ENCODE measurements around the gene MET.

Gene MET

DNA sequence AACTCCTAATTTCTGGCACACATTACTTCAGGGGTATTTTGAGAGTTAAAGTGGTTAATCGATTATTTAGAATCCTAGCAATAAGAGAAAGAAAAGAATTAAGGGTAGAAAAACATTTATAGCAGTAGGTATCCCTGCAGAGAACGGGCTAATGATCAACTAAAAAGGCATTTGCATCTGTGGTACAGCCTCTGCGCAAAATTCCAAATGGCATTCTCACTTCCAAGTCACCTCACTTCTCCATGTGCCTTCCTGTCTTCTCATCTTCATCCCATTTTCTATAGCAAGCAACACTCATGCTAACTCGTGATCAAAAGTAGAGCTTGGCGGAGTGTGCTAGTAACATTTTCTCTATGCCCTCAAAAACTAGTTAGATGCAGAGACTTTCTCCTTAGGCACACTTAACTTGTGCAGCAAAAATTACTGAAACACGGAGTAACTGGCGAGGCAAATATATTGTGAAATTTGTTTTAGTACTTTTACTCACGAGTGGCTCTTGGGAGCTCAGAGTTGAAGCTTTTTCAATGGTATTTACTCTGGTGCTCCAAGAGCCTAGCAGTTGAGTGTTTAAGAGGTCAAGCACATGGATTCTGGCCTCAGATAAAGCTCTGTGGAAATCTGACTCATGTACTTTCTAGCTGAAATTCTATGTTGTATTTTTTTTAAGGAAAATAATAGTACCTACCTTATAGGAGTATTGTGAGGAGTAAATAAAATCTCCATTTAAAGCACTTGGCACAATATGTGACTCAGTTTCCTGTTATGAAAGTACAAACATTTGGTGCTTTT is 65.1 kb downstream of the MET start:
- no peak overlapping the region for H3K4me2 ChIP-seq (ENCODE audit: low read depth, low read length, poor library complexity, severe bottlenecking)
- no peaks in the 10 kb centered on the region for H3F3A ChIP-seq (ENCODE audit: insufficient read depth)
- no peaks in the 10 kb centered on the region for H3K27me3 ChIP-seq (ENCODE audit: low read length)
- H3K9ac ChIP-seq (ENCODE audit: low read length) = no peak overlapping the region
- H3K27ac ChIP-seq (ENCODE audit: low read depth, low read length) = no peak overlapping the region
- H3K79me2 ChIP-seq (ENCODE audit: insufficient read depth, low read length) = no peaks in the 10 kb centered on the region
- TF ChIP-seq, protein P1, sequence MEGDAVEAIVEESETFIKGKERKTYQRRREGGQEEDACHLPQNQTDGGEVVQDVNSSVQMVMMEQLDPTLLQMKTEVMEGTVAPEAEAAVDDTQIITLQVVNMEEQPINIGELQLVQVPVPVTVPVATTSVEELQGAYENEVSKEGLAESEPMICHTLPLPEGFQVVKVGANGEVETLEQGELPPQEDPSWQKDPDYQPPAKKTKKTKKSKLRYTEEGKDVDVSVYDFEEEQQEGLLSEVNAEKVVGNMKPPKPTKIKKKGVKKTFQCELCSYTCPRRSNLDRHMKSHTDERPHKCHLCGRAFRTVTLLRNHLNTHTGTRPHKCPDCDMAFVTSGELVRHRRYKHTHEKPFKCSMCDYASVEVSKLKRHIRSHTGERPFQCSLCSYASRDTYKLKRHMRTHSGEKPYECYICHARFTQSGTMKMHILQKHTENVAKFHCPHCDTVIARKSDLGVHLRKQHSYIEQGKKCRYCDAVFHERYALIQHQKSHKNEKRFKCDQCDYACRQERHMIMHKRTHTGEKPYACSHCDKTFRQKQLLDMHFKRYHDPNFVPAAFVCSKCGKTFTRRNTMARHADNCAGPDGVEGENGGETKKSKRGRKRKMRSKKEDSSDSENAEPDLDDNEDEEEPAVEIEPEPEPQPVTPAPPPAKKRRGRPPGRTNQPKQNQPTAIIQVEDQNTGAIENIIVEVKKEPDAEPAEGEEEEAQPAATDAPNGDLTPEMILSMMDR (IDR thresholded peaks at IDR 0.05; ENCODE audit: insufficient read depth, low read length, poor library complexity, severe bottlenecking) = no peak
- no peak for TF ChIP-seq EZH2phosphoT487 (conservative IDR thresholded peaks at IDR 0.05; ENCODE audit: low read length)
- no peaks in the 10 kb centered on the region for H3K36me3 ChIP-seq (ENCODE audit: low read length)
- H3K4me3 ChIP-seq (ENCODE audit: insufficient read depth, low read length, poor library complexity, severe bottlenecking) = no peak overlapping the region
- no peak overlapping the region for H2AFZ ChIP-seq (ENCODE audit: low read depth, low read length, severe bottlenecking)
- H4K20me1 ChIP-seq (ENCODE audit: low read depth, low read length) = no peaks in the 10 kb centered on the region
- H3K9me3 ChIP-seq (ENCODE audit: insufficient read depth, low read length) = no peaks in the 10 kb centered on the region
- no peaks in the 10 kb centered on the region for H3K9me2 ChIP-seq (replicated peaks; ENCODE audit: insufficient read depth, low read length)

DNA sequence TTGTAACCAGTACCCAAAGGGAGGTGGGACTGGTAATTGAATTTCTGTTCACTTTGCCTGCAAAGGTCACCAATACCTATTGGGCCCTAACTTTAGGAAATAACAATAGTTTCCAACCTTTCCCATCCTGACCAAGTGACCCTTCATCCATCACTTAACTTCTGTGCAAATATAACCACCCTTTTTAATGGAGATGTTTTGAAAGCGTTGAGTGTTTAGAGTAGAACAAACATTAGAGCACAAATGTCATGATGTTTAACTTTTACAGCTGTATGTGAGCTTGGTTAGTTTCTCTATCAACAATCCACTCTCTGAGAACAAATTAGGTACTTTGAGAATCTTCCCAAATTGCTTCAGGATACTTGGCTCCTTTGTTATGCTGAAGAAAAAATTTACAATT is 66.4 kb downstream of the MET start:
- Histone ChIP-seq H2AFZ (ENCODE audit: low read depth, low read length, severe bottlenecking) (no peak overlapping the region), H3F3A (ENCODE audit: insufficient read depth) (no peaks in the 10 kb centered on the region), H3K36me3 (ENCODE audit: low read length) (no peaks in the 10 kb centered on the region), H3K4me3 (ENCODE audit: insufficient read depth, low read length, poor library complexity, severe bottlenecking) (no peak overlapping the region), H3K9me2 (replicated peaks; ENCODE audit: insufficient read depth, low read length) (no peaks in the 10 kb centered on the region), H3K9ac (ENCODE audit: low read length) (no peak overlapping the region), H3K27me3 (ENCODE audit: low read length) (no peaks in the 10 kb centered on the region), H3K4me2 (ENCODE audit: low read depth, low read length, poor library complexity, severe bottlenecking) (no peak overlapping the region), H3K9me3 (ENCODE audit: insufficient read depth, low read length) (no peaks in the 10 kb centered on the region), H3K79me2 (ENCODE audit: insufficient read depth, low read length) (no peaks in the 10 kb centered on the region), H3K27ac (ENCODE audit: low read depth, low read length) (no peak overlapping the region), H4K20me1 (ENCODE audit: low read depth, low read length) (no peaks in the 10 kb centered on the region)
- TF ChIP-seq, protein P1 (IDR thresholded peaks at IDR 0.05; ENCODE audit: insufficient read depth, low read length, poor library complexity, severe bottlenecking) = no peak
- TF ChIP-seq EZH2phosphoT487 (conservative IDR thresholded peaks at IDR 0.05; ENCODE audit: low read length) = no peak

DNA sequence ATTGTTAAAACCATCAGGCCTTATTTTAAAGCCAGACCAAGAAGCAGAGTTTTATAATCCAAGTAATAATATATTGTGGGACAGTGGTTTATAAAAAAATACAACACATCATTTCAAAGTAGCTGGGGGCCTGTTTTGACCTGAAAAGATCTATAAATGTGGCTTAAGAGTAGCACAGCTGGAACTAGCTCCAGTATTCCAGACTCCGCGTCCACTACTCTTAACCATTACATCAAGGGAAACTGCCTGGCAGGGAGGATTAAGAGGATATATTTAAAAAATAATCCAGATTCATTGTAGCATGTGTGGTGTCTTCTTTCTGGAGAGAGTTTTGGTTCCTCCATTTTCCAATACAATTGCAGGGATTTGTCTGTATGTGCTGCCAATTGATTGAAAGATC is 67.3 kb downstream of the MET start:
- H3K27me3 ChIP-seq (ENCODE audit: low read length) = no peaks in the 10 kb centered on the region
- TF ChIP-seq, protein P1 (IDR thresholded peaks at IDR 0.05; ENCODE audit: insufficient read depth, low read length, poor library complexity, severe bottlenecking) = no peak
- TF ChIP-seq EZH2phosphoT487 (conservative IDR thresholded peaks at IDR 0.05; ENCODE audit: low read length) = no peak
- H3F3A ChIP-seq (ENCODE audit: insufficient read depth) = no peaks in the 10 kb centered on the region
- H3K79me2 ChIP-seq (ENCODE audit: insufficient read depth, low read length) = no peaks in the 10 kb centered on the region
- no peak overlapping the region for H2AFZ ChIP-seq (ENCODE audit: low read depth, low read length, severe bottlenecking)
- no peaks in the 10 kb centered on the region for H3K9me3 ChIP-seq (ENCODE audit: insufficient read depth, low read length)
- H3K9ac ChIP-seq (ENCODE audit: low read length) = no peak overlapping the region
- H3K4me3 ChIP-seq (ENCODE audit: insufficient read depth, low read length, poor library complexity, severe bottlenecking) = no peak overlapping the region
- no peak overlapping the region for H3K27ac ChIP-seq (ENCODE audit: low read depth, low read length)
- no peak overlapping the region for H3K4me2 ChIP-seq (ENCODE audit: low read depth, low read length, poor library complexity, severe bottlenecking)
- H4K20me1 ChIP-seq (ENCODE audit: low read depth, low read length) = no peaks in the 10 kb centered on the region
- no peaks in the 10 kb centered on the region for H3K9me2 ChIP-seq (replicated peaks; ENCODE audit: insufficient read depth, low read length)
- no peaks in the 10 kb centered on the region for H3K36me3 ChIP-seq (ENCODE audit: low read length)

All from SU-DHL-6 (cell line).